Activated CD4-positive, alpha-beta T cell treated with anti-CD3 and anti-CD28 coated beads, Interleukin-2, amount 10 ng/mL, durations not matched to agents 24 days and 14 days (primary cell): ENCODE measurements around the gene CNNM3. TPM values are rescaled to one million over a fixed set of nuclear protein-coding genes. Genes with fewer than 3 reads are reported as not detected.
"Not testable (repeated sequence)": the region's sequence is repeated elsewhere in the genome, so short reads cannot be mapped to it uniquely, and the experiment has no call there.

Experiments used
- DNase-seq: peaks from one replicate; pipeline ENCODE4 v3.0.0; 2022
- H3K27ac Mint-ChIP-seq: one replicate; pipeline ENCODE4 v1.8.0; 2022; ENCODE audit warnings: mild to moderate bottlenecking, mixed read lengths
- H3K27me3 Mint-ChIP-seq: one replicate; pipeline ENCODE4 v1.8.0; 2022; ENCODE audit warnings: mixed read lengths
- H3K36me3 Mint-ChIP-seq: one replicate; pipeline ENCODE4 v1.8.0; 2022; ENCODE audit warnings: low read depth, mild to moderate bottlenecking, mixed read lengths
- H3K4me1 Mint-ChIP-seq: one replicate; pipeline ENCODE4 v1.8.0; 2021; ENCODE audit warnings: mixed read lengths
- H3K4me3 Mint-ChIP-seq: one replicate; pipeline ENCODE4 v1.8.0; 2022; ENCODE audit warnings: mild to moderate bottlenecking, moderate library complexity, mixed read lengths
- H3K9me3 Mint-ChIP-seq: one replicate; pipeline ENCODE4 v1.8.0; 2021; ENCODE audit warnings: mixed read lengths
- intact Hi-C: fragments of 100-400 bp; cut with micrococcal nuclease; formaldehyde crosslinking; loops from one replicate; pipeline ENCODE4 v1.15.1; 2023
- total RNA-seq: library from RNA; stranded (reverse); gene quantifications from 2 replicates; pipeline ENCODE4 v1.2.3, GENCODE V29; 2022

CNNM3 gene
- total RNA-seq, 1 donor from 2014 or later, result 30.5 TPM

DNA sequence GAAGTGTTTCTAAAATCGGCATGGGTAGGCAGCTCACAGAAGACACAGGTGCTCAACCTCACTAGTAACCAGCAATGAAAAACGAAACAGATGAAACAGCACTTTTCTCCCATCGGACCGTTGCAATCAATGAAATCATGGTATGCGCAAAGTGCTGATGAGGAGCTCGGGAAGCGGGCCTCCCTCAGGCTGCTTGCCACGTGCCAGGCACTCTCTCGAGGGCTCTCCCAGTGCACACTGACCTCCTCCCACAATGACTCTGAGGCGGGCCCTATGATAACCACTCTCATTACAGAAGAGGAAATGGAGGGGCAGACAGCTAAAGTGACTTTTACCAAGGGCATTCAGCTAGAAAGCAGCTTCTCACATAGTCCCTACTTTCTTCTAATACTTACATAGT is 31.5 kb downstream of the CNNM3 start:
- Mint-ChIP-seq H3K27me3 (no peaks in the 10 kb centered on the region), H3K4me3 (no peak overlapping the region), H3K4me1 (peaks cover 5% of the 10 kb centered on the region), H3K27ac (no peak overlapping the region), H3K36me3 (peaks cover 29% of the 10 kb centered on the region), H3K9me3 (no peaks in the 10 kb centered on the region)
- intact Hi-C loops, result no loop called here
- peak; percentile 55 for DNase-seq

DNA sequence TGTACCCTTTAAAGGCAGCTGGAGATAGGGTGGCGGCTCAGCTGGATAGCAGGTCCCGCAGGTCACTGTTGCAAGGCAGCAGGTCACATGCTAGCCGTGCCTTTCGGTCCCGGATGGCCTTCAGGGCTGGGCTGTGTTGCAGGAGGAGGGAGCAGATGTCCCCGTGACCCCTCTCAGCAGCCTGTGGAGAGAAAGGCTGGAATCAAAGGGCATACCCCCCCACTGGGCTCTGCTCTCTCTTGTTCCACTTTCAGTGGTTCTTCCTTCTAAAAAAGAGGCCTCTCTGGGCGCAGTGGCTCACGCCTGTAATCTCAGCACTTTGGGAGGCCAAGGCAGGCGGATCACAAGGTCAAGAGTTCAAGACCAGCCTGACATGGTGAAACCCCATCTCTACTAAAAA is 32.2 kb downstream of the CNNM3 start:
- Mint-ChIP-seq H3K36me3 (peaks cover 35% of the 10 kb centered on the region), H3K4me3 (no peak overlapping the region), H3K27ac (no peak overlapping the region), H3K4me1 (peaks cover 6% of the 10 kb centered on the region), H3K9me3 (no peaks in the 10 kb centered on the region), H3K27me3 (no peaks in the 10 kb centered on the region)
- no peak for DNase-seq
- intact Hi-C loops, result no loop called here

DNA sequence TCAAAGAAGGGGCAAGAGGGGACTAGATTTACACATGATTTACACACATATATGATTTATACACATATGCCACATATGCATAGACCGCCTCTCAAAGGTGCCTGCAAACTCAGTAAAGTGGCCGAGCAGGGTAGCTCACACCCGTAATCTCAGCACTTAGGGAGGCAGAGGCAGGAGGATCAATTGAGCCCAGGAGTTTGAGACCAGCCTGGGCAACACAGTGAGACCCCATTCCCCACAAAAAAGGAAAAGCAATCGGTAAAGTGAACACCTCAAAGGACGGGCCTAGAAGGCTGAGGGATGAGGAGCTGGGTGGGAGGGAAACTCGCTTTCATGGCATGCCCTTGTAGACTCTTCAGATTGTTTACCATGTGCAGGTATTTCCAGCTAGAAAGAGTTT is 36.6 kb downstream of the CNNM3 start:
- H3K9me3 Mint-ChIP-seq, result no peaks in the 10 kb centered on the region
- intact Hi-C loops, result no loop called here
- no peak overlapping the region for H3K27ac Mint-ChIP-seq

DNA sequence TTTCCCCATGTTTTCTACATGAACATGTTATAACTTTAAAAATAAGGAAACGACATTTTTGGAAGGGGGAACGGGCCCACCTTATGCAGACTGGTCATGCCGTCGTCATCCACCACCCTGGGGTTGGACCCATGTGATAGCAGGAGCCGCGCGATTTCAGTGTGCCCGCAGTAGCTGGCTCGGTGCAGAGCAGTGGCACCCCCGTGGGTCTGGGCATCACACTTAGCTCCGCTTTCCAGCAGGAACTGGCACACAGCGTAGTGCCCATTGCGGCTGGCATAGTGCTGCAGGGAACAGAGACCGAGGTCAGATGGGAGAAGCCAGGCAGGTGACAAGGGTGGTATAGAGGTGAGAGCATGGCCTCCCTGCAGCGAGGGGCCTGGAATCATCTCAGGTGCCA is 37.3 kb downstream of the CNNM3 start:
- H3K27ac Mint-ChIP-seq, result no peak overlapping the region
- peaks cover 32% of the 10 kb centered on the region for H3K36me3 Mint-ChIP-seq
- no peaks in the 10 kb centered on the region for H3K27me3 Mint-ChIP-seq
- H3K4me3 Mint-ChIP-seq, result no peak overlapping the region
- intact Hi-C loops, result no loop called here
- no peak for DNase-seq
- H3K9me3 Mint-ChIP-seq, result no peaks in the 10 kb centered on the region
- peaks cover 18% of the 10 kb centered on the region for H3K4me1 Mint-ChIP-seq

More for the DNA sequence above, 36.6 kb downstream of the CNNM3 start:
- Mint-ChIP-seq H3K36me3 (peaks cover 35% of the 10 kb centered on the region), H3K4me1 (peaks cover 18% of the 10 kb centered on the region), H3K27me3 (no peaks in the 10 kb centered on the region), H3K4me3 (no peak overlapping the region)
- DNase-seq, result no peak

DNA sequence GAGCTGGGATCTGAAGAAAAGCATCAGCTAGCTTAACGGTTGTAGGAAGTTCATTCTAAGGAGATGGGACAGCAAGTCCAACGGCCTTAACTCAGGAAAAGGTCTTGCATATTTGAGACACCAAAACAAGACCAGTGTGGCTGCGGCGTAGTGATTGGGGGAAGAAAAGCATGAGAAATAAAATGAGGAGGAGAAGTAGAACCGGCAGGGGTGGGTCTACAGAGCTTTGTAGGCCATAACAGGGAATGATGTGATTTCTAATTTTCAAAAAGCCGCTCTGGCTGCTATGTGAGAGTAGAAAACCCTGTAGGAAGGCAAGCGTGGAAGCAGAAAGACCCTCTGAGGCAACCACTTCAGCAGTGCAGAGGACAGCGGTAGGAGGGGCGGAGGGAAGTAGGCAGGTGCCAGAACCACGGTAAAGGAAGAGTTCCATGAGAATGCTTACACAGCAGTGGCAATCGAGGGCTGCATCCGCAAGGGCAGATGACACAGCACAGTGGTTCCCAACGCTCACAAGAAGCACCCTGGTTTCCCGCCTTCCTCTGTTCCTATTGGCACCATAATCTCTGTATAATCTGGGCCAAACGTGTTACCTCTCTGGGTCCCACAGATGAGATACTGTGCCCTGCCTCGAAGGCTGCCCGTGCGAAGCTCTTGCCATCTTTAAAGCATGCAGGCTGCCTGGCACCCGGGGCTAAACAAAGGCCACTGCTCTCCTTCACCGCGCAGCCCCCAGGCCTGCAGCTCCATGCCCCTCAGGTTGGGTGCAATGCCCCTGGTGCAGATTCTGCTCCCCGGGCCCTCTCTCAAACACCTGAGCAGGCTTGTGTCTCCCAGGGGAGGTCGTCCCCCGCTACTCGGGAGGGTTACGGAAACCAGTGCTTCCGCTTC is 41.0 kb downstream of the CNNM3 start:
- intact Hi-C loops, result loop anchor here (1.0 kb wide), 1 partner anchor 256 kb away; the partner anchor contains the start of gene ANKRD36
- H3K4me3 Mint-ChIP-seq, result peak overlapping the region; percentile 92
- H3K36me3 Mint-ChIP-seq, result peaks cover 33% of the 10 kb centered on the region
- H3K27me3 Mint-ChIP-seq, result no peaks in the 10 kb centered on the region
- peaks cover 28% of the 10 kb centered on the region for H3K4me1 Mint-ChIP-seq
- H3K9me3 Mint-ChIP-seq, result no peaks in the 10 kb centered on the region
- peak overlapping the region; percentile 93 for H3K27ac Mint-ChIP-seq
- peak; percentile 82 for DNase-seq

DNA sequence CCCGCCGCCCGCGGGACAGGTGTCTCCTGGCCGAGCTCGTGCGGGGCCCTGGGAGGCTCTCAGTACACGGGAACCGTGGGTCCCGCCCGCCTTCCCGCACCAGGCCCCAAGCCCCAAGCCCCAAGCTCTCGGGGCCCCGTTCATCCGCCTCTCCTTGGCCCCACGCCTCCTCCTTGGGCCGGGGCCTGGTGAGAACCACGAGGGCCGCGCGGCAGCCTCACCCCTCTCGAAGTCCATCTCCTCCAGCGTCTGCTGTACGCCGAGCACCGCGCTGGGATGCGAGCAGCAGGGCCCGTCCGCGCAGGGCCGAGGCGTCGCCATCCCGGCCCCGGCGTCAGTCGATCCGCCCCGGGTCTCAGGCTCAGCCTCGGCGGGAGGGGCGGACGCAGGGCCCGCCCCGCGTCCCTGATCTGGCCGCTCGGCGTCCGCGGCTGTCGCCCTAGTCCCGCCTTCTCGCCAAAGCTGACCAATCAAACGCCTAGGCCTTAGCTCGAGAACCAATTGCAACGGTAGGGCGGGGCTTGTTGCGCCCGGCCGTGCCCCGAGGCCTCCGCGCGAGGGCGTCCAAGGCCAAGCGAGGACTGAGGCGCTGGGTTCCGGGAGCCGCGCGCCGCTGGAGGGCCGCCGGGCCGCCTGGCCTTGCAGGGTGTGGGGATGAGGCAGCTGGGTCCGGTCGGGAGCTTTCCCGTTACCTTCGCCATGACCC is 41.8 kb downstream of the CNNM3 start, which contains the start of gene ANKRD39:
TSS of gene ANKRD39 (minus strand) at position 350 of the 706 bp plus-strand sequence. CDS start at position 321, 29 bp downstream.
- Mint-ChIP-seq H3K27ac (peak within 1 kb of the TSS; percentile 93), H3K36me3 (peaks cover 26% of the 10 kb centered on the region), H3K4me1 (peaks cover 28% of the 10 kb centered on the region), H3K9me3 (no peaks in the 10 kb centered on the region), H3K27me3 (no peaks in the 10 kb centered on the region), H3K4me3 (peak within 1 kb of the TSS; percentile 92)
- intact Hi-C loops, result loop anchor here (1.0 kb wide), 6 partner anchors 10 to 255 kb away; partner anchors contain the start of genes ANKRD36, CNNM3 and KANSL3
- DNase-seq, result peak; percentile 100

DNA sequence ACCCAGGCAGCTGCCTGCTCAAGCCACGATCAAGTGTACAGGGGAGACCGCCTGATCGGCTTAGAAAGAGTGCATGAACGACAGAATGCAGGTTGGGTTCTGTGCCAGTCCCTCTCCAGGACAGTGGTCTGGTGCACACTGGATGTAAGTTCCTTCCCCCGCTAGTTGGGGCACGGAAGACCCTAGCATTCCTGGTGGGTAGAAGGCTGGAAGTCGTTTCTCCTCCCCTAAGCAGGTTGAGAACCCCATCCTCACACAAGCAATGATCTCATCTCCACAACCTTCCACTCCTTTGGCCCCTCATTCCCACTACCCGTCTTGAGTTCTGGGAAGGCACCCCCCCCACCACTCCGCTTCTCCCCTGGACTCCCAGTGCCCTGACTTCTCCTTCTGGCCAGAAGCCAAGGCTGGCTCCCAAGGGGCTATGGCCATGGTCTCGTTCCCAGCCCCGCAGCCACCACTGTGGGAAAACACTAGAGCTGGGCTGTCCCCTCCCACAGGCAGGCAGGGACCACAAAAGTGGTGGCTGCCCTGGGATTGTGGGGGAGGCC is 43.1 kb downstream of the CNNM3 start:
- intact Hi-C loops, result no loop called here
- Mint-ChIP-seq H3K36me3 (peaks cover 24% of the 10 kb centered on the region), H3K27ac (peak overlapping the region; percentile 60), H3K27me3 (no peaks in the 10 kb centered on the region), H3K4me3 (peak overlapping the region; percentile 92), H3K9me3 (no peaks in the 10 kb centered on the region), H3K4me1 (peaks cover 27% of the 10 kb centered on the region)
- no peak for DNase-seq

DNA sequence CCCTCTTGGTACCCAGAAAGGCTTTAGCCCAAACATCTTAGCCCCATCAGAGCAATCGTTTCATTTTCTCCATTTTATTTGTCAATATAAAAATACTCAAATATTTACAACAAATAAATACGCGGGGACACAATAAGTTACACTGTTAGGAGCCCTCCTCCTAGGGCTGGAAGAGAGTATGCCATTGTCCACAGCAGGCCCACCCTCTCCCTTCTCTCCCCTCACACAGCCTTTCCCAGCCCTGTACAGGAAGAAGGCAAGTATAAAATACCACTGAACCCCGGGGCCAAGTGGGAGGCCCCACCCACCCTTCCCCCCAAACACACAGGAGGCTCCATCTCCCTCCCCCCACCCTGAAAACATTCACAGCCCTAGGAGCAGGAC is 43.6 kb downstream of the CNNM3 start:
- Mint-ChIP-seq H3K9me3 (no peaks in the 10 kb centered on the region), H3K27ac (no peak overlapping the region), H3K4me1 (peaks cover 26% of the 10 kb centered on the region), H3K4me3 (peak overlapping the region; percentile 92), H3K27me3 (no peaks in the 10 kb centered on the region), H3K36me3 (peaks cover 21% of the 10 kb centered on the region)
- intact Hi-C loops, result no loop called here
- no peak for DNase-seq

DNA sequence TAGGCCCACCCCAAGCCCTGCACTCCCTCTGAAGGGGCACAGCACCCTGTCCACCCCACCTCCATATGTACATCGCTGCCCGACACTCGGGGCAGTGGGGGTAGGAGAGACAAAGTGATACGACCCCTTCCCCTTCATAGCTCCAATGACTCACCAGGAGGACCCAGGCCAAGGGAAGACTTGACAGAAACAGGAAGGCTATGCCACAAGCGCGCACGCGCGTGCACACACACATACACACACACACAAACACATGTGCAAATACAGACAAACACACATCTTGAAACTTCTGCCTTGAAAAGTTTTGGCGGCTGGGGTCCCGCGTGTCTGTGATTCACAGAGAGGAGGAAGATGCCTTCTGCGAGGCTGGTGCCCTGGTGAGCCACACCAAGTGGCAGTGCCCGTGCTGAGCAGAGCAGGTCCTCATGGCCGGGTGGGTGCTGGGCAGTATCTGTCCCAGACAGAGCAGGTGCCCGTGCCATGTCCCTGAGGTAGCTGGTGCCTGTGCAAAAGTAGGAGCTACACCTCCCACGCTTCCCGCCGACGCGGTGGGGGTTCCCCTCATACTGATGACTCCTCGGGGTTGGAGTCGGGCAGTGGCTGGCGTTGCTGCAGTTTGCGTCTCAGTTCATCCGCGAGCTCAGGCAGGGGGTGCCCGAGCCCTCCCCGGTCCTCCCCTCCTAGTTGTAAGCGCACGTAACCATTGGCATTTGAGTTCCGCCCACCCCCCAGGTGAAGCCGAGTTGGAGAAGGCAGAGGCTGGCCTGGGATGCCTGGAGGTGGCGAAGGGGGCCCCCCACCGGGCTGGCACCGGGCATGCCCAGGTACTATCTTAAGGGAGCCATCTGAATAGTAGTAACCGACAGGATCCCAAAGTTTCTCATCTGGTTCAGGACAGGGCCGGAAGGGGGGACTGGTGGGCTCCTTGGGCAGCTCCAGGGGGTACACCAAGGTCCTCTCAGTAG is 44.3 kb downstream of the CNNM3 start:
- Mint-ChIP-seq H3K4me1 (peaks cover 22% of the 10 kb centered on the region), H3K27me3 (no peaks in the 10 kb centered on the region), H3K27ac (no peak overlapping the region), H3K4me3 (no peak overlapping the region), H3K9me3 (no peaks in the 10 kb centered on the region), H3K36me3 (peaks cover 17% of the 10 kb centered on the region)
- peak; percentile 69 for DNase-seq
- intact Hi-C loops, result no loop called here

DNA sequence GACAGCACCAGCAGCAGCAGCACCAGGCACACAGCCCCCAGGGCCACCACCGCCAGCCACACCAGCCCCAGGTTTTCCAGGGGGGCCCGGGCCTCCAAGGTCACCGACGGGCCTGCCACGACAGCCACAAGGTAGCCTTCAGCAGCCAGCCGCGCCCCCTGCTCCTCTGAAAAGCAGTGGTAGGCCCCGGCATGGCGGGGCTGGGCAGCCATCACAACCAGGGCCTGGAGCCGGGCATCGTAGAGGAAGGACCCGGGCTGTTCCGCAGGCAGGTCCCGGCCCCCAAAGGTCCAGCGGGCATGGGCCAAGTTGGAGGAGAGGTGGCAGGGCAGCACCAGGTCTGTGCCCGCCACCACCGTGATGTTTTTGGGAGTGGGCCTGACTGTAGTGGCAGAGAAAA is 45.0 kb downstream of the CNNM3 start:
- Mint-ChIP-seq H3K9me3 (no peaks in the 10 kb centered on the region), H3K4me3 (no peak overlapping the region), H3K27ac (no peak overlapping the region), H3K36me3 (peaks cover 17% of the 10 kb centered on the region), H3K27me3 (no peaks in the 10 kb centered on the region), H3K4me1 (peaks cover 22% of the 10 kb centered on the region)
- DNase-seq, result no peak
- intact Hi-C loops, result no loop called here

DNA sequence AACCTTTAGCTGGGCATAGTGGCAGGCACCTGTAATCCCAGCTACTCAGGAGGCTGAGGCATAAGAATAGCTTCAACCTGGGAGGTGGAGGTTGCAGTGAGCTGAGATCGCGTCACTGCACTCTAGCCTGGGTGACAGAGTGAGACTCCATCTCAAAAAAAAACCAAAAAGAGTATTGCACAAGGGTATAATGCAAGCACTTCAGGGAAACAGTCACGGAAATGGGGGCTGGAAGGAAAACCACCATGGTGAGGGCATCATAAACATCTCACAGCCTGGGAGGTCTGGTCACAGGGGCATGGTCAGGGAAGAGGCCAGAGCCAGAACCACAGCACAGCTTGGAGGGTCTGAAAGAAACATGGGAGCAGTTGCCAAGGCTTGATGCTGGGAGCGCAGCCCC is 47.0 kb downstream of the CNNM3 start:
- H3K27ac Mint-ChIP-seq, intact Hi-C loops, H3K4me3 Mint-ChIP-seq, H3K9me3 Mint-ChIP-seq, DNase-seq, H3K27me3 Mint-ChIP-seq: not testable (repeated sequence)
- Mint-ChIP-seq H3K4me1 (peaks cover 23% of the 10 kb centered on the region), H3K36me3 (peaks cover 23% of the 10 kb centered on the region)

DNA sequence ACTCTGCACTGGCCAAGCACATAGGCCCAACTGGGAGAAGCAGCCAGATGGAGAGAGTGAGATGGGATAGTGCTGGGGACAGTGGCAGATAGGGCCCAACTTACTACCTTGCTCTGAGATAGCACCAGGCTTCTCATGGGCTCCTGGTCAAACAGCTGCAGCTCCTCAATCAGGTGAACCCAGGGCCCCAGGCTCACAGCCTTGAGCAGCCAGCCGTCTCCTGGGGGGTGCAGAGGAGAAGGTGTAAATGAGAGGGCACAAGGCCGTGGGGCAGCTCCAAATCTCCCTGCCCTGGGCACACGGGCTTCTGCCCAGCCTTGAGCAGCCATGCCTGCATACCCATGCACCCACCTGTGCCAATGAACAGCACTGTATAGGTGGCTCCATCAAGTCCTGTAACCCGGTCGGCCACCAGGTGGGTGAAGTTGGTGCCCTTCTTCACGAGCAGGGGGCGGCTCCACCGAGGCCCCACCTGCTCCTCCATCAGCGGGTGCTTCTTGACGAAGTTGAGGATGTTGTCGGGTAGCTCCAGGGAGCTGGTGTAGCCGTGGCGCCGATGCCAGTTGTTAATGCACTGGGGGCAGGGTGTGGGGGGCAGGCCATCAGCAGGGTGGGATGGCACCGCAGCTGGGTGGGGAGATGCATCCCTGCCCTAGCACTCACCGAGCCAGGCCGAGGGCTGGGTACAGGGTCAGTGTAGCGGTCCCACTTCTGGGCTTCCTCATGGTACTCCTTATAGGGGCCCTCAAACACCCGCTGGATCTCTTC is 47.7 kb downstream of the CNNM3 start:
- H3K4me3 Mint-ChIP-seq, result no peak overlapping the region
- no peaks in the 10 kb centered on the region for H3K27me3 Mint-ChIP-seq
- H3K27ac Mint-ChIP-seq, result no peak overlapping the region
- H3K9me3 Mint-ChIP-seq, result no peaks in the 10 kb centered on the region
- intact Hi-C loops, result no loop called here
- DNase-seq, result no peak
- H3K4me1 Mint-ChIP-seq, result peaks cover 26% of the 10 kb centered on the region
- peaks cover 23% of the 10 kb centered on the region for H3K36me3 Mint-ChIP-seq
